Limb (tissue), 2 donors: Measurements from ENCODE around the gene RGS14.
"Not testable (repeated sequence)": the region's sequence is repeated elsewhere in the genome, so short reads cannot be mapped to it uniquely, and the experiment has no call there.

Experiments used
- DNase-seq, 2 donors: peaks; one replicate each; pipeline ENCODE4 v3.0.0-alpha.2; 2016; ENCODE audit errors: extremely low spot score in 2 of 2

Gene RGS14

DNA sequence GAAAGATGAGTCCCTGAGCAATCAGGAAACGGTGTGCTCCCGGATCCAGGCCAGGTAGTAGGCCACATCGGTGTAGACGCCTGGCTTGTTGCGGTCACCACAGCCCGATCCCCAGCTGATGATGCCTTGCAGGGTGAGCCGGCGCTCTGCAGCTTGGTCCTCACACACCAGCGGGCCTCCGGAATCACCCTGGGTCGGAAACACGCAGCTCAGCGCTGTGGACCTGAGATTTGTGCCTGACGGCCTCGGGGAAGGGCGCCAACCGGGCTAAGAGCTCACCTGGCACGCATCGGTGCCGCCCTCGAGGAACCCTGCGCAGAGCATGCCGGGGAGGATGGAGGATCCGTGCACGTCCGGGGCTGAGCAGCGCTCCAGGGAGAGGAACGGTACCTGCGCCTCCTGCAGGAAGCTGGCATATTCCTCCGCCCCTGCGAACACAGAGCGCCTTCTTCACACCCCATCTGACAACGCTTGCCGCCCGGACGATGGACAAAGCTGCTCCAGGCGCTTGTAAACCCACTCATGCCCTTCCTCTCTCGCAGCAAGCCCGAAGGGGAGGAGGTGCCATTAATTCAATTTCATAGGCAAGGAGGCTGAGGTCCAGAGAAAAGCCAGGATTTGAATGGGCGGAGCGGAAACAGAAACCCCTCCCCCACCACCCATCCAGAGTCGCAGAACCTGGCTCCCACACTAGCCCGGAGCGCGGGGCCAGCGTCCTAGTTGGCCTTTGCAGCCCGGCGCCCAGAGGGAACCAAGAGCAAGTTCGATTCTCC, 44.7 kb downstream of the RGS14 start:
- peak in 1 of 2 donors; percentile 74 for DNase-seq

DNA sequence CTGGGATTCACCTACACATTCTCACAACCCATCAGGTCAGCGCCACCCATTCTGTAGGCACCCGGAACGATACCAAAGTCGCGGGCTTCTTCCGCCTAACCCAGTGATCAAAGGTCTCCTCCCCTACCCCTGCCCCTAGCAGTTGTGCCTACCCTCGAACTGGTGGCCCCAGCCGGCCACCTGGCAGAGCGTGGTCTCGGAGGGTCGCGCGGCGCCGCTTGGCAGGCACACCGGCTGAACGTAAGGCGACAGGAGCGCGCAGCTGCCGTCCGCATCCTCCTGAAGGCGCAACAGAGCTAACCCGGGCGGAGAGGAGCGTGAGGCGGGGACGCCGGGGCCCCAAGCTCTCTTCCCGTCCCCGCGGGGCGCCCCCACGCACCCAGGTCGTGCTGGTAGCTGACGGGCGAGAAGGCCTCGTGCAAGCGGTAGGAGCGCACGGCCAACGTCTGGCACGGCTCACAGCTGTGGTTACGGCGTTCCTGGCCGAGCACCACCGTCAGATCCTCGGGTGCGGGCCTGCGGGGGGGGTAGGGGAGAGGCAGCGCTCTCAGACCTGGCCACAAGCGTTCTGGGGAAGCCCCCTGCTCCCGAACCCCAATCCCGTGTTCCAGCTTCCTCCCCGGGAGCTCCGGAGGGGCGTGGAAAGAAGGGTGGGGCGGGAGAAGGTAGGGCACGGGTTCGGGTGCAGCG, 45.5 kb downstream of the RGS14 start:
- no peak for DNase-seq

DNA sequence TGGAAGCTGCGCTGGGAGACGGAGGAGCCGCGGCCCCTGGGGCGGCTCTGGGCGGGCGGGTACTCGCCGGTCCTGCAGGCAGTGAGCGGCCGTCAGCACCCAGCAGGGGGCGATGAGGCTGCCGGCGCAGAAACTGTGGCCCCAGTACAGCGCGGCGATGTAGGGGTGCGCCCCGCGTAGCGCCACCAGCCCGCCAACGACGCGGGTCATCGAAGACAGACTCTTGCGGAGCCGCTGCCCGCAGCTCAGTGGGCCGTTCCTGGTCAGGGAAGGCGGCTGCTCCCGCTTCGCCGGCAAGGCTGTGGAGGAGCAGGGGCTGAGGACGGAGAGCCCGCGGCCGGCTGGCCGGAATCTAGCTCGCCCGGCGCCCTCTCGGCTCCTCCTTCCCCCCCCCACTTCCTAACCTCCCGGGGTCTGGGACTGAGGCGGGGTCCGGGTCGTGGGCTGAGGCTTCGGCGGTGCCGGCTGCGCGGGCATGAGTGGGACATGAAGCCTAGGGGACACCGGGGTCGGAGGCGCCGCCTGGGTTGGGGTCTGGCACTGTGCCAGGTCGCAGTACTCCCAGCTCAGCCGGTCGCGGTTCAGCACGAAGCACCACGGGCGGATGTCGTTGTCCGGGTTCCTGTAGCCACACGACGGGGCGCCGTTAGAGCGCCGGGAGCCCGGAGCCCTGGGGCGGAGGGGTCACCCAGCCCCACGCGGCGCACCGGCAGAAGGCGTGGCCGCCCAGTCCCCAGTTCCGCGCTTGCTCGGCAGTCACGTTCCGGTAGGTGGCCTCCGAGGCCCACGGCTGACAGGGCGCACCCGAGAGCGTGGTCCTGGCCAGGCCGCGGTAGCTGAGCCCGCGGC, 46.3 kb downstream of the RGS14 start:
- DNase-seq = peak; percentile 74 to 83

DNA sequence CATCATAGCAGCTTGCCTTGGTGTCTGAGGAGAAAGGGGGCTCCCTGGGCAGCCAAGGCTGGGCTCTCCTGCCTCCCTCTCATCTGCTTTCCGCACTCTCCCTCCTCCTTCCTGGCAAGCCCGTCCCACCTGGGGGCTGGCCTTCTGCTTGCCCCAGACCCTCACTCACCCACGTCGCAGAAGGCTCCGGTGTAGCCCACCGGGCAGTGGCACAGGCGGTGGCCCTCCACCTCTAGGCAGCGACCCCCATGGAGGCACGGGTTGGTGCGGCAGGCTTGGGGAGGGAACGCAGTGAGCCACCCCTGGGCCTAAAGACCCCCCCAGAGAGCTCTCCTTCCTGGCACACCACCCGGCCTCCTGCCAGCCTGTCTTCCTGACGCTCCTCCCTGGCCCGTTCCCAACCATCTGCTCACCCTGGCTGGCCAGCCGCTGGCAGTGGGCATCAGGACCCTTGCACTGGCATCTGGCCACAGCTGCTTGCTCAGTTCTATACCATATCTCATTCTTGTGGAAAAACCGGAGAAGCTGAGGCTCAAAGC, 47.0 kb downstream of the RGS14 start:
- DNase-seq = no peak

DNA sequence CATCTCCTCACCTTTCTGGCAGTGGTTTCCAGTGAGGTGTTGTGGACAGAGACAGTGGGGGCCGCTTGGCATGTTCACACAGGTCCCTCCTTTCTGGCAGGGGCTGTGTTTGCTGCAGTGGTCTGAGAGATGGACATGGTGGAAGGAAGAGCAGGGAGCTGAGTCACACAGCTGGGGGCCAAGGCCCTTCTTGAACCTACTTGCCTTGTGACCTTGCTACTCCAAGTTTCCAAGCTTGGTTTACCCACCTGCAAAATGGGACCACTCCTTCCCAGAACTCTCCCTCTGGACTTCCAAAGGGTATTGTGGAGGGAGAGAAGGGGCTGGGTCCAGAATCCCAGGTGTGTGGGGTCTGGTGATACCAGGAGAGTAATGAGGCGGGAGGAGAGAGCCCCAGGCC, 47.6 kb downstream of the RGS14 start:
- no peak for DNase-seq

DNA sequence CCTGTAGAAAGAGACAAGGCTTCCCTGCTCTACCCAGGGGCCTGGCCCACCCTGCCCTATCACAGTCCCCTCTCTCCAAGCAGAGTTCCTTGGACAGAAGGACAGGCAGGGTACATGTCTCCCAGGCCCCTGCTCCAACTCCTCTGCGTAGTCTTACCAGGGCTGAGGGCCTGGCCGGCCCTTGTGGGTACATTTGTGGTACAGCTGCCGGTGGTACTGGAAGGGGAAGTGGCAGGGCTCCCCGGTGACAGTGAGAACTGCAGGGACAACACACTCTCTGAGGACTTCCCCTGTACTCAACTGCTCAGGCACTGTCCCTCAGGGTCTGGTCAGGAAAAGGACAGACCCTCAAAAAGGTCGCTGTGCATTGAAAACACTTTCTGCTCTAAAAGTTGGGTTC, 48.1 kb downstream of the RGS14 start:
- DNase-seq = no peak

DNA sequence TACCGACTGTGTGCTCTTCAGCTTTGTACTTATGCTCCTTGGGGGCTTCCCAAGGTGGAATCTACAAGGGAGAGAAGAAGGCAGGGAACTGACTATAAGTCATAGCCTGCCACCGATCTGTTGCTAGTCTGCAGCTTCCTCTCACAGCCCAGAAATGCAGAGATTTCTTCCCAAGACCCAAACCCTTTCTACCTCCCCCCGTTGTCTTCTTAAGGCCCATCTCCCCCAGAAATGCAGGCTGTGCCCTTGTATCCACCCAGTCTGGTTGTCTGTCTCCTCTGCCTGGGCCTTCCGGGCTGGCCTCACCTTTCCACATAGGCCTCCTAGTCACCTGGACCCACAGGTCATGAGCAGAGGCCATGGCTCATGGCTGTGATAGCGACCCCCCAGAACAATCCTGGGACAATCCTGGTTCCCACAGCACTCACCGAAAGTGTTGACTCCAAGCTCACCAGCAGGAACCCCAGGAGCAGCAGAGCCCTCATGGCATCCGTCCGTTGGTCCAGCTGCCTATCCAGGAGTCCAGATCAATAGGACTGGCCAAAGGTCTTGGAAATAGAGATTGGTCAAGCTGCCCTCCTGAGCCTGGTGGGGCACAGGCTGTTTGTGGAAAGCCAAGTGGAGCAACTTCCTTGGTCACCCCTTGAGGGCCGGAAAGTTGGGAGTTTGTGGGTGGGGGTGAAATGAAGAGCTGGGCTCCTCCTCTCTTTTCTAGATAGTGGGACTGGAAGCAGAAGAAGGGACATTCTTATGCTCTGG, 51.5 kb downstream of the RGS14 start, which contains the start of gene F12:
TSS of gene F12 (minus strand) at position 522 of the 759 bp plus-strand sequence. CDS start at position 485, 37 bp downstream.
- DNase-seq = no peak

DNA sequence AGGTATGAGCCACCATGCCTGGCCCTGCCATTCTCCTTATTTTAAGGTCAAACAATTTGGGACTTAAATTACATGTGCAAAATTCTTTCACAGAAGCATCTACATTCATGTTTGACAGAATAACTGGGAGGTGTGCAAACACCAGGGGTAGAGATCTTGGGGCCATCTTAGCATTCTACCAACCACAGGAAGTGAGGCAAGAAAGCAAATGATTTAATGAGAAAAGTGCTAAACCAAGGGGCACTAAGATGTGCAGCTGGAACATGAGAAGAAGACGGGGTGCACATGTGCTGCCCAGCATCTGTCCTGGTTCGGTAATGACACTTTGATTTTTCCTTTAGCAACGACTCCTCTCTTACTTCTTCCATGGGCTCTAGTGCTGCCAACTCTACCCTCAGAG, 52.9 kb downstream of the RGS14 start:
- no peak for DNase-seq

DNA sequence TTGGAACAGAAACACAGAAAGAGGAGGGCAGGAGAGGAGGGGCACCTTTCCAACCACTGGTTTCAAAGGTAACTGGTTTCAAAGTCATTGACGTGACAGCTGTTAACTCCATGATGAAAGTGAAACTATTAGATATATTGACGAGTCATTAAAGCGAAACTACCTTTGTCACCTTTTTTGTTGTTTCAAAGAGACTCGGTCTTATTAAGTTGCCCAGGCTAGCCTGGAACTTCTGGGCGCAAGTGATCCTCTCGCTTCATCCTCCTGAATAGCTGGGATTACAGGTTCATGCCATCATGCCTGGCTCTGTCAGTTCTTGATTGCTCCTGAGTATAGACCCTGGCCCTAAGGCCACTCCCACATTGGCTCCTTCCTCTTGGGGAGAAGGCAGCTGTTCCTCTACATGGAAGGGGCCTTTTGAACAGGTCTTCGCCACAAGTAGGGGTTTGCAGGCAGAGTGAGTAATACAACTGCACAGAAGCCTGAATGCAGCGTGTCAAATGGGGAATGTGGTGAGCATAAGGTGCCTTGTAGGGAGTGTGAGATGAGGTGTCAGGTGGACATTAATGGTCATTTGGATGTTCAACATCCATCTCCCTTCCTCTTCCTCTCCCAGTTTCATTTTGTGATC, 55.0 kb downstream of the RGS14 start:
- no peak for DNase-seq

DNA sequence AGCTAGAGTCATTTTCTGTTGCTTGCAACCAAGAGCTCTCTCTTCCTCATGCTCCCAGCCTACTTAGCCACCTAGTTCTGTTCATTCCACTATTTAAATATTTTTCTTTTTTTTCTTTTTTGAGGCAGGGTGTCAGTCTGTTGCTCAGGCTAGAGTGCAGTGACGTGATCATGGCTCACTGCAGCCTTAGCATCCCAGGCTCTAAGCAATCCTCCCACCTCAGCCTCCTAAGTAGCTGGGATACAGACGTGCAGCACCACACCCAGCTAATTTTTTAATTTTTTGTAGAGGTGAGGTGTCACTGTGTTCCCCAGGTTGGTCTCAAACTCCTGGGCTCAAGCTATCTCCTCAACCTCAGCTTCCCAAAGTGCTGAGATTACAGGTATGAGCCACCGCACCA, 56.8 kb downstream of the RGS14 start:
- no peak for DNase-seq

DNA sequence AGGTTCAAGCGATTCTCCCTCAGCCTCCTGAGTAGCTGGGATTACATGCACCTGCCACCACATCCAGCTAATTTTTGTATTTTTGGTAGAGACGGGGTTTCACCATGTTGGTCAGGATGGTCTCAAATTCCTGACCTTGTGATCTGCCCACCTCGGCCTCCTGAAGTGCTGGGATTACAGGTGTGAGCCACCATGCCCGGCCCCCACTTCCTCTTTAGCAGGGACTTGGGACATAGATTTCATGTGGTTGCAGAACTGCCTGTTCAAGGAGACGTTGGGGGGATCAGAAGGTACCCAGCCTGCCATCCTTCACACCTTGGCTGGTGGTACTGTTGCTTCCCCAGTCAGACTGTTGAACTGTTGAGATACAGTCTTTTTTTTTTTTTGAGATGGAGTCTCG, 59.4 kb downstream of the RGS14 start:
- DNase-seq = not testable (repeated sequence)

DNA sequence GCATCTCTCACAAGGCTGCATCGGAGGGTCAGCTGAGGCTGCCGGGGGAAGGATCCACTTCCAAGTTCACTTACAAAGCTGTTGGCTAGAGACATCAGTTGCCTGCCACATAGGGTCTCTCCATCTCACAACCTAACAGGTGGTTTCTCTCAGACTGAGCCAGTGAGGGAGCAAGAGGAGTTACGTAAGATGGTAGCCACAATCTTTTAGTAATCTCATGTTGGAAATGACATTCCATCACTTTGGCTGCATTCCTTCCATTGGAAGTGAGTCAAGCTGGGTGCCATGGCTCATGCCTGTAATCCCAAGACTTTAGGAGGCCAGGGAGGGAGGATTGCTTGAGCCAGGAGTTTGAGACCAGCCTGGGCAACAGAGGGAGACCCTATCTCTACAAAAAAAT, 61.3 kb downstream of the RGS14 start:
- DNase-seq = no peak

DNA sequence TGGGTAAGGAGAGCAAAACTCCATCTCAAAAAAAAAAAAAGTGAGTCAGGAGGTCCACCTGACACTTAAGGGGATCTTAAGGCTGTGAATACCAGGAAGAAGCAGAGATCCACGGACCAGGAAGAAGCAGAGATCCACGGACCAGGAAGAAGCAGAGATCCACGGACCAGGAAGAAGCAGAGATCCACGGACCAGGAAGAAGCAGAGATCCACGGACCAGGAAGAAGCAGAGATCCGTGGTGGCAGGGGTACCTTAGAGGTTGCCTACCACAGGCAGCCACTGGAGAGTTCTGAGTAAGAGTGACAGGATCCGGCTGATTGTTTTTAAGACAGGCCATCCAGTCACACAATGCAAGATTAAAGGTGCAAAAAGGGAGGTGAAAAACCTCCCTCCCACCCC, 62.7 kb downstream of the RGS14 start:
- DNase-seq = not testable (repeated sequence)

DNA sequence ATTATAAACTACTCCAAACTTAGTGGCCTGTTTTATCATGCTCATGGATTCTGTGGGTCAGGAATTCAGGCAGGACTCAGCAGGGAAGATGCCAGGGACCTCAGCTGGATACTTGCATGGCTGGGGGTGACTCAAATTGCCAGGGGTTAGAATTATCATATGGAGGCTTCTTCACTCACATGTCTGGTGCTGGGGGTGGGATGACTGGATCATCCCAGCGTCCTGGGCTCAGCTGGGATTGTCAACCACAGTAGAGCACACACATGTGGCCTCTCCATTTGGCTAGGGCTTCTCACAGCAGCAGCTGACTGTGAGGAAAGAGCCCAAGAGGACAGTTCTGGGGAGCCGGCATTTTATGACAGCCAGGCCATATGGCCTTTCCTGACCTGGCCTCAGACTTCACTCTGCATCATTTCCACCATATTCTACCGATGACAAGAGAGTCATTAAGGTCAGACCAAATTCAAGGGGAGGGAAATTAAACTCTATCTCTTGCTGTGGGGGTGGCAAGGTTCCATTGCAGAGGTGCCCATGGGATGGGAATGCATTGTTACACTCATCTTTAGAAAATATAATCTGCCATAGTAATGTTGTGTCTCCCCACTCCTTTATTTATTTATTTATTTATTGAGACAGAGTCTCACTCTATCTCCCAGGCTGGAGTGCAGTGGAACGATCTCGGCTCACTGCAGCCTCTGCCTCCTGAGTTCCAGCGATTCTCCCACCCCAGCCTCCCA, 63.5 kb downstream of the RGS14 start:
- DNase-seq = no peak
